Hair follicular keratinocyte (primary cell): Measurements from ENCODE around the gene PSMD3. TPM values are rescaled to one million over a fixed set of nuclear protein-coding genes. Genes with fewer than 3 reads are reported as not detected.

ENCODE experiments used
- total RNA-seq: library from RNA; depleted of rRNA; stranded (reverse); fragments of >200 nt; gene quantifications from 2 replicates; pipeline ENCODE4 v1.2.3, GENCODE V29; 2015

PSMD3 gene
- 144 and 208 TPM in 2 replicates for total RNA-seq

GRCh38 chr17:39980351-39981206, at the start of gene PSMD3:
TSS of gene PSMD3 (plus strand) at chr17:39980807. CDS start at chr17:39980971, 164 bp downstream.

GRCh38 chr17:39962642-39963220, 17.9 kb upstream of the PSMD3 start, which contains the start of gene GSDMA:
TSS of gene GSDMA (plus strand) at chr17:39963004. CDS start at chr17:39965688, 2,684 bp downstream.

GRCh38 chr17:40015005-40015997, 34.7 kb downstream of the PSMD3 start, which contains the start of gene CSF3:
TSS of gene CSF3 (plus strand) at chr17:40015440. CDS start at chr17:40015475, 35 bp downstream.

Other genes with a start within 250 kb of the PSMD3 start
- 17.8 and 31.5 TPM in 2 replicates for gene GRB7, start 242.9 kb upstream of the PSMD3 start, total RNA-seq
- gene IKZF3, start 116.5 kb upstream of the PSMD3 start, total RNA-seq: not detected in 2 replicates
- gene ZPBP2, start 112.6 kb upstream of the PSMD3 start, total RNA-seq: not detected in 2 replicates
- 2.1 and 3.0 TPM in 2 replicates for gene GSDMB, start 62.2 kb upstream of the PSMD3 start, total RNA-seq
- 28.7 and 30.7 TPM in 2 replicates for gene ORMDL3, start 53.2 kb upstream of the PSMD3 start, total RNA-seq
- not detected in 2 replicates for gene LRRC3C, start 53.1 kb upstream of the PSMD3 start, total RNA-seq
- gene GSDMA, start 17.8 kb upstream of the PSMD3 start, total RNA-seq: 1.9 and 8.4 TPM in 2 replicates
- gene CSF3, start 34.6 kb downstream of the PSMD3 start, total RNA-seq: 17.7 and 89.3 TPM in 2 replicates
- 51.2 and 66.2 TPM in 2 replicates for gene MED24, start 73.6 kb downstream of the PSMD3 start, total RNA-seq
- 10.5 and 11.3 TPM in 2 replicates for gene THRA, start 82.2 kb downstream of the PSMD3 start, total RNA-seq
- gene NR1D1, start 119.8 kb downstream of the PSMD3 start, total RNA-seq: 4.9 and 6.9 TPM in 2 replicates
- 40.4 and 42.8 TPM in 2 replicates for gene MSL1, start 141.2 kb downstream of the PSMD3 start, total RNA-seq
- 21.4 and 22.2 TPM in 2 replicates for gene CASC3, start 159.7 kb downstream of the PSMD3 start, total RNA-seq
- 6.8 and 7.1 TPM in 2 replicates for gene RAPGEFL1, start 196.7 kb downstream of the PSMD3 start, total RNA-seq
- gene WIPF2, start 238.5 kb downstream of the PSMD3 start, total RNA-seq: 7.3 and 9.7 TPM in 2 replicates